ENCODE results near the gene WDFY4.
A peak's percentile ranks its signal among the peaks of the same experiment; 100 is the strongest.

Gene WDFY4

GRCh38 chr10:48973065-48973464, 288.4 kb downstream of the WDFY4 start:
- in situ Hi-C loops (cut with HindIII; ENCODE audit: low sequenced_read_pairs), result no loop called here
- no peak overlapping the region for H3K4me3 ChIP-seq (ENCODE audit: low read depth, low read length)
- no peak for TF ChIP-seq CTCF (IDR thresholded peaks at IDR 0.05; ENCODE audit: low read depth, low read length, missing control alignments)
- no peak for DNase-seq (ENCODE audit: low read depth)

DNA sequence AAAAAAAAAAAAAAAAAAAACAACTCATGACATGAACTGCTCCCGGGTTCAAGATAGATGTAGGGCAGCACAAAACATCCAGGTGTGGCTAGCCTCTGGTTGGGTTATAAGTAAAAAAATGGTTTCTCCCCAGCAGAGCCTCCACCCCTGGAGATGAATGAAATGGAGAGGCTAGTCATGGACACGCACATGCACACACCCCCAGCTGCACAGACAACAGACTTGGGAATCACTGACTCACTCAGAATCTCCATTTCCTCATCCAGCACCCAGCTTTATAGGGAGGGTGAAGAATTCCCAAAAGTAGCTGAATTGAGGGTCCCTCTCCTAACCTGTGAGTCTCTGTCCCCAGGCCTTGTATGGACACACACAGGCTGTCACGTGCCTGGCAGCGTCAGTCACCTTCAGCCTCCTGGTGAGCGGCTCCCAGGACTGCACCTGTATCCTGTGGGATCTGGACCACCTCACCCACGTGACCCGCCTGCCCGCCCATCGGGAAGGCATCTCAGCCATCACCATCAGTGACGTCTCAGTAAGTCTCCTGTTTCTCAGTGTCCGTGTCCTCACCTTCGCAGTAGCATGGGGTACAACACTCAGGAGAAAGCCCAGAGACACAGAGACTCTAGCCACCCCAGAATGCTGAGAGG, 290.0 kb downstream of the WDFY4 start:
- no peak for DNase-seq (ENCODE audit: low read depth)
- no peak overlapping the region for H3K4me3 ChIP-seq (ENCODE audit: low read depth, low read length)
- in situ Hi-C loops (cut with HindIII; ENCODE audit: low sequenced_read_pairs), result no loop called here
- TF ChIP-seq CTCF (IDR thresholded peaks at IDR 0.05; ENCODE audit: low read depth, low read length, missing control alignments), result no peak

GRCh38 chr10:48976196-48976595, 291.5 kb downstream of the WDFY4 start:
- H3K4me3 ChIP-seq (ENCODE audit: low read depth, low read length), result no peak overlapping the region
- in situ Hi-C loops (cut with HindIII; ENCODE audit: low sequenced_read_pairs), result no loop called here
- no peak for TF ChIP-seq CTCF (IDR thresholded peaks at IDR 0.05; ENCODE audit: low read depth, low read length, missing control alignments)
- no peak for DNase-seq (ENCODE audit: low read depth)

GRCh38 chr10:48978318-48978717, 293.6 kb downstream of the WDFY4 start:
- no peak for TF ChIP-seq CTCF (IDR thresholded peaks at IDR 0.05; ENCODE audit: low read depth, low read length, missing control alignments)
- in situ Hi-C loops (cut with HindIII; ENCODE audit: low sequenced_read_pairs), result no loop called here
- DNase-seq (ENCODE audit: low read depth), result no peak
- no peak overlapping the region for H3K4me3 ChIP-seq (ENCODE audit: low read depth, low read length)

DNA sequence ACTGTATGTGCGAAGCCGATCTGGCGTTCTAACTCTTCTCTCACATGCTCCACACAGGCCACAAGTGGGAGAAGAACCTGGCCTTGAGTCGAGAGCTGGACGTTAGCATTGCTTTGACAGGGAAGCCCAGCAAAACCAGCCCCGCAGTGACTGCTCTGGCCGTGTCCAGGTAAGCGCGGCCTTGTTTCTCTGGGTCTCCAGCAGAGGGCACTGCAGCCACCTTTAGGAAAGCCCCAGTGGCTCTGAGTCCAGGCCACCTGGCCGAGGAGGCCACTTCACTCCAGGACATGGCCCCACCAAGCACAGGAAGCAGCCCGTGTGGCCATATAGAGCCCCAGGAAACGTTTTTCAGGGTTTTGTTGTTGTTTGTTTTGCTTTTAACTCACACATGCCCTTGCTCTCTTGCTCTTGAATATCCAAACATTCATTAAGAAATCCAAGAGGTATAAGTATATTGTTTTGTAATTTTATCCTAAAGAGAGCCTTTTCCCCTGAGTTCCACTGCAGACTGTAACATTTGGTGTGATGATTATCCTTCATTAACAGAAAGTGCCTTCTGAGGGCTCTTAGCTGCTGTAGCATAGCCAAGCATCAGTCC, 296.7 kb downstream of the WDFY4 start:
- peak; percentile 88 for TF ChIP-seq CTCF (IDR thresholded peaks at IDR 0.05; ENCODE audit: low read depth, low read length, missing control alignments)
- peak; percentile 19 for DNase-seq (ENCODE audit: low read depth)
- in situ Hi-C loops (cut with HindIII; ENCODE audit: low sequenced_read_pairs), result loop anchor here (5.0 kb wide), 1 partner anchor 531 kb away; no protein-coding TSS in a partner anchor

DNA sequence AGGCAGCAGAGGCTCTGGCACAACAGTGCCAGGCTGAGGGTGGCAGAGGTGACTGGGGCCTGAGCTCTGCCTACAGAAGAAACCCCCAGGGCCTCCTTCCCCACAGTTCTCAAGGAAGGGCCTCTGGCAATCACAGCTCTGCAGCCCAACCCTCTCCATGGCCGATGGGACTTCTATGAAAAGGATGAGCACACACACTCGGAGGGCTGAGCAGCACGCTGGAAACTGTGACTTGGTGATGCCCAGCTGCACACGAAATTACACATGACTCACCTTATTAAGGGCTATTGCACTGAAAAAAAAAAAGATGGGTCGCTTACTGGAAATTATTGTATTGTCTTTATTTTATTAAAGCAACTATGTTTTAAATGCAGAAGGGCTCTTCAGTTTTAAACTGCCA, 297.9 kb downstream of the WDFY4 start:
- no peak for TF ChIP-seq CTCF (IDR thresholded peaks at IDR 0.05; ENCODE audit: low read depth, low read length, missing control alignments)
- DNase-seq (ENCODE audit: low read depth), result no peak
- in situ Hi-C loops (cut with HindIII; ENCODE audit: low sequenced_read_pairs), result loop anchor here (5.0 kb wide), 1 partner anchor 530 kb away; no protein-coding TSS in a partner anchor
- H3K4me3 ChIP-seq (ENCODE audit: low read depth, low read length), result no peak overlapping the region

More for the DNA sequence above, 296.7 kb downstream of the WDFY4 start:
- H3K4me3 ChIP-seq (ENCODE audit: low read depth, low read length), result no peak overlapping the region
